HG03521 (cell line): ENCODE results near the gene PLEKHA7.

ENCODE experiments used
- ATAC-seq: cut with Tn5 transposase; IDR thresholded peaks from one replicate; pipeline ENCODE4 v1.9.1; 2021; ENCODE audit warnings: mild to moderate bottlenecking, moderate library complexity; ENCODE audit not compliant: unreplicated experiment

Gene PLEKHA7

GRCh38 chr11:16815047-16815767 is 199.0 kb downstream of the PLEKHA7 start:
- no peak for ATAC-seq

- no peak for ATAC-seq
Measured at GRCh38 chr11:16814410-16815046, 199.7 kb downstream of the PLEKHA7 start.

- no peak for ATAC-seq
Measured at GRCh38 chr11:16813126-16813525, 201.1 kb downstream of the PLEKHA7 start.

- no peak for ATAC-seq
Measured at GRCh38 chr11:16812274-16812673, 201.9 kb downstream of the PLEKHA7 start.

GRCh38 chr11:16811136-16812020 is 202.8 kb downstream of the PLEKHA7 start:
- no peak for ATAC-seq

GRCh38 chr11:16809886-16810668 is 204.1 kb downstream of the PLEKHA7 start:
- no peak for ATAC-seq

- ATAC-seq: no peak
Measured at GRCh38 chr11:16807306-16807705, 206.9 kb downstream of the PLEKHA7 start.

- ATAC-seq: no peak
Measured at GRCh38 chr11:16806791-16807190, 207.4 kb downstream of the PLEKHA7 start.

- ATAC-seq: no peak
Measured at GRCh38 chr11:16805938-16806337, 208.3 kb downstream of the PLEKHA7 start.

GRCh38 chr11:16804104-16804947 is 209.9 kb downstream of the PLEKHA7 start:
- no peak for ATAC-seq

- no peak for ATAC-seq
Measured at GRCh38 chr11:16801288-16801980, 212.8 kb downstream of the PLEKHA7 start.

GRCh38 chr11:16800382-16800781 is 213.8 kb downstream of the PLEKHA7 start:
- no peak for ATAC-seq

- ATAC-seq: no peak
Measured at GRCh38 chr11:16799890-16800289, 214.3 kb downstream of the PLEKHA7 start.

- no peak for ATAC-seq
Measured at GRCh38 chr11:16799221-16799620, 215.0 kb downstream of the PLEKHA7 start.

GRCh38 chr11:16797776-16798175 is 216.4 kb downstream of the PLEKHA7 start:
- ATAC-seq: no peak

- ATAC-seq: no peak
Measured at GRCh38 chr11:16796311-16796710, 217.9 kb downstream of the PLEKHA7 start.

- ATAC-seq: no peak
Measured at GRCh38 chr11:16795146-16795545, 219.1 kb downstream of the PLEKHA7 start.

GRCh38 chr11:16794047-16794818 is 220.0 kb downstream of the PLEKHA7 start:
- no peak for ATAC-seq

GRCh38 chr11:16793511-16793910 is 220.7 kb downstream of the PLEKHA7 start:
- ATAC-seq: no peak
